Measurements from ENCODE around the gene CDC42BPA. TPM values are rescaled to one million over a fixed set of nuclear protein-coding genes. Genes with fewer than 3 reads are reported as not detected.

Gene CDC42BPA
- total and polyA plus RNA-seq, 2 donors (not counting 3 experiments of a cell fraction or from before 2014, with no cell fraction given), result 26.1 to 92.6 TPM

DNA sequence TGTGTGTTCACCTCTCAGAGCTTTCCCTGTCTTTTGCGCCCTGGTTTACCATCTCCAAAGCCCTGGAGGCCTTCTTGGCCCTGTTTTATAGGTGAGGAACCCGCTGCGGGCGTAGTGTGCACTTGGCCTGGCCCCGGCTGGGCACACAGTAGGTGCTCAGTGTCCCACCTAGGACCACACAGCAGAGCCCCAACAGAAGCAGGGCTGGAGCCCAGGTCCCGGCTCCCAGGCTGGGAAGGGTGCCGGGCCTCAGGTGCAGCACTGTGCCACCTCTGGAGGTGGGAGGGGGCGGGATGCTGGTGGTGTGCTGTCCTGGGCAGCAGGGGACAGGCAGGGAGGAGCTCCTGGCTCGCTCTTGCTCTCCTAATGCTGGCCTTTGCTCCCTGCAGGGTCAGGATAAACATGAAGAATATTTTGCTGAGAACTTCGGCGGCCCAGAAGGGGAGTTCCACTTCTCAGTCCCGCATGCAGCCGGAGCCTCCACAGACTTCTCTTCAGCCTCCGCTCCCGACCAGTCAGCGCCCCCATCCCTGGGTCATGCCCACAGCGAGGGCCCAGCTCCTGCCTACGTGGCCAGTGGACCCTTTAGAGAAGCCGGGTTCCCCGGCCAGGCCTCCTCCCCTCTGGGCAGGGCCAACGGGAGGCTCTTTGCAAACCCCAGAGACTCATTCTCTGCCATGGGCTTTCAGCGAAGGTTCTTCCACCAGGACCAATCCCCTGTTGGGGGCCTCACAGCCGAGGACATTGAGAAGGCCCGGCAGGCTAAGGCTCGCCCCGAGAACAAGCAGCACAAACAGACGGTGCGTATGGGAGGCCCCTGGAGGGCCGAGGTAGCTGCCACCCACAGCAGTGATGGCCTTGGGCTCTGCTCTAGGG, 353.4 kb downstream of the CDC42BPA start:
- CTCF ChIA-PET, result interaction anchor here (1.0 to 1.6 kb wide), 3 partner anchors 14 to 304 kb away, joined by 3 to 7 read pairs (median 4); no protein-coding TSS in a partner anchor
- no TSS peak for BruUV-seq (replicated peaks)
- H3K9ac ChIP-seq (replicated peaks; ENCODE audit: extremely low read depth, insufficient read depth, low read length), result no peak overlapping the region

More for the DNA sequence above, 353.4 kb downstream of the CDC42BPA start:
- Histone ChIP-seq H3K4me2 (ENCODE audit: insufficient read depth, low read length) (no peak overlapping the region), H4K20me1 (replicated peaks; ENCODE audit: control insufficient read depth, extremely low read depth, insufficient read depth, low read length) (no peaks in the 10 kb centered on the region), H3K27ac (ENCODE audit: insufficient read depth, low read depth, low read length) (no peak overlapping the region), H3K9me1 (replicated peaks; ENCODE audit: control insufficient read depth, extremely low read depth, insufficient read depth, low read length) (no peaks in the 10 kb centered on the region), H3K36me3 (ENCODE audit: control insufficient read depth in 2 of 2, extremely low read depth in 1 of 2, insufficient read depth in 2 of 2, low read length in 2 of 2) (no peaks in the 10 kb centered on the region), H3K9me3 (replicated peaks; ENCODE audit: control insufficient read depth, insufficient read depth, low read length) (no peaks in the 10 kb centered on the region), H3K27me3 (ENCODE audit: control insufficient read depth in 2 of 2, insufficient read depth in 2 of 2, low read length in 2 of 2) (no peaks in the 10 kb centered on the region), H3K79me2 (ENCODE audit: control insufficient read depth, insufficient read depth, low read length) (no peaks in the 10 kb centered on the region), H3K4me1 (ENCODE audit: control insufficient read depth, extremely low read depth, insufficient read depth, low read length) (no peaks in the 10 kb centered on the region), H3K4me3 (replicated peaks in 1 of 3; ENCODE audit: insufficient read depth in 1 of 3, low read depth in 1 of 3, low read length in 3 of 3) (no peak overlapping the region), H2AFZ (ENCODE audit: low read depth, low read length) (no peak overlapping the region)
- TF ChIP-seq EZH2 (IDR thresholded peaks at IDR 0.05; ENCODE audit: borderline replicate concordance, low read depth, low read length, severe bottlenecking), result no peak
- no peak for TF ChIP-seq MAX (IDR thresholded peaks at IDR 0.05; ENCODE audit: insufficient read depth, insufficient read length)
- no peak for TF ChIP-seq POLR2AphosphoS5 (IDR thresholded peaks at IDR 0.05; ENCODE audit: insufficient read depth, low read depth, low read length)
- TF ChIP-seq POLR2A (IDR thresholded peaks at IDR 0.05; ENCODE audit: low read depth, low read length), result no peak
- TF ChIP-seq GATA2 (IDR thresholded peaks at IDR 0.05; ENCODE audit: insufficient read depth, insufficient read length, low read depth, low read length), result no peak
- TF ChIP-seq JUN (IDR thresholded peaks at IDR 0.05; ENCODE audit: borderline replicate concordance, insufficient read depth, insufficient read length, low read depth), result no peak
- TF ChIP-seq MYC (IDR thresholded peaks at IDR 0.05; ENCODE audit: low read depth, low read length), result no peak
- TF ChIP-seq, protein P1, sequence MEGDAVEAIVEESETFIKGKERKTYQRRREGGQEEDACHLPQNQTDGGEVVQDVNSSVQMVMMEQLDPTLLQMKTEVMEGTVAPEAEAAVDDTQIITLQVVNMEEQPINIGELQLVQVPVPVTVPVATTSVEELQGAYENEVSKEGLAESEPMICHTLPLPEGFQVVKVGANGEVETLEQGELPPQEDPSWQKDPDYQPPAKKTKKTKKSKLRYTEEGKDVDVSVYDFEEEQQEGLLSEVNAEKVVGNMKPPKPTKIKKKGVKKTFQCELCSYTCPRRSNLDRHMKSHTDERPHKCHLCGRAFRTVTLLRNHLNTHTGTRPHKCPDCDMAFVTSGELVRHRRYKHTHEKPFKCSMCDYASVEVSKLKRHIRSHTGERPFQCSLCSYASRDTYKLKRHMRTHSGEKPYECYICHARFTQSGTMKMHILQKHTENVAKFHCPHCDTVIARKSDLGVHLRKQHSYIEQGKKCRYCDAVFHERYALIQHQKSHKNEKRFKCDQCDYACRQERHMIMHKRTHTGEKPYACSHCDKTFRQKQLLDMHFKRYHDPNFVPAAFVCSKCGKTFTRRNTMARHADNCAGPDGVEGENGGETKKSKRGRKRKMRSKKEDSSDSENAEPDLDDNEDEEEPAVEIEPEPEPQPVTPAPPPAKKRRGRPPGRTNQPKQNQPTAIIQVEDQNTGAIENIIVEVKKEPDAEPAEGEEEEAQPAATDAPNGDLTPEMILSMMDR (IDR thresholded peaks at IDR 0.05; ENCODE audit: extremely low read depth in 1 of 2, insufficient read depth in 1 of 2, low read depth in 1 of 2, low read length in 2 of 2), result no peak
- TF ChIP-seq FOS (IDR thresholded peaks at IDR 0.05; ENCODE audit: borderline replicate concordance, insufficient read depth, low read length), result no peak
- DNase-seq (ENCODE audit: low read depth, low spot score) (no peak), FAIRE-seq (no peak)
- POLR2A ChIA-PET, result no interaction called here
- dilution Hi-C loops (cut with MboI; ENCODE audit: extremely low pct_ligation_motif_present, low sequenced_read_pairs), result no loop called here
- intact Hi-C loops (cut with micrococcal nuclease), result no loop called here

Measured in endothelial cell of umbilical vein (primary cell).